ENCODE data around the gene SAPCD2. TPM values are rescaled to one million over a fixed set of nuclear protein-coding genes. Genes with fewer than 3 reads are reported as not detected.

The SAPCD2 gene
- total RNA-seq, 1 experiment from 2014 or later, result 29.8 TPM

- H4K5ac ChIP-seq (ENCODE audit: insufficient read length, low read depth, low read length), result no peak overlapping the region
- no peak overlapping the region for H3K14ac ChIP-seq (ENCODE audit: insufficient read depth, low read length)
- no peaks in the 10 kb centered on the region for H3K9me3 ChIP-seq (ENCODE audit: control insufficient read depth, low read depth, low read length)
- no peak overlapping the region for H2AK5ac ChIP-seq (ENCODE audit: insufficient read length, low read length)
- no peak overlapping the region for H3K56ac ChIP-seq (ENCODE audit: insufficient read length, low read depth, low read length)
- H3K4me1 Mint-ChIP-seq, result peaks cover 1 to 2% of the 10 kb centered on the region in 2 experiments
- H2BK15ac ChIP-seq (ENCODE audit: low read depth, low read length), result no peak overlapping the region
- H3K23me2 ChIP-seq (ENCODE audit: insufficient read length, low read depth, low read length, poor library complexity, severe bottlenecking), result no peaks in the 10 kb centered on the region
- H2BK12ac ChIP-seq (ENCODE audit: insufficient read length, low read depth, low read length), result no peak overlapping the region
- TF ChIP-seq, protein P1, sequence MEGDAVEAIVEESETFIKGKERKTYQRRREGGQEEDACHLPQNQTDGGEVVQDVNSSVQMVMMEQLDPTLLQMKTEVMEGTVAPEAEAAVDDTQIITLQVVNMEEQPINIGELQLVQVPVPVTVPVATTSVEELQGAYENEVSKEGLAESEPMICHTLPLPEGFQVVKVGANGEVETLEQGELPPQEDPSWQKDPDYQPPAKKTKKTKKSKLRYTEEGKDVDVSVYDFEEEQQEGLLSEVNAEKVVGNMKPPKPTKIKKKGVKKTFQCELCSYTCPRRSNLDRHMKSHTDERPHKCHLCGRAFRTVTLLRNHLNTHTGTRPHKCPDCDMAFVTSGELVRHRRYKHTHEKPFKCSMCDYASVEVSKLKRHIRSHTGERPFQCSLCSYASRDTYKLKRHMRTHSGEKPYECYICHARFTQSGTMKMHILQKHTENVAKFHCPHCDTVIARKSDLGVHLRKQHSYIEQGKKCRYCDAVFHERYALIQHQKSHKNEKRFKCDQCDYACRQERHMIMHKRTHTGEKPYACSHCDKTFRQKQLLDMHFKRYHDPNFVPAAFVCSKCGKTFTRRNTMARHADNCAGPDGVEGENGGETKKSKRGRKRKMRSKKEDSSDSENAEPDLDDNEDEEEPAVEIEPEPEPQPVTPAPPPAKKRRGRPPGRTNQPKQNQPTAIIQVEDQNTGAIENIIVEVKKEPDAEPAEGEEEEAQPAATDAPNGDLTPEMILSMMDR (conservative IDR thresholded peaks at IDR 0.05), result no peak
- H3T11ph ChIP-seq (ENCODE audit: low read length), result no peak overlapping the region
- no peak overlapping the region for H3K4ac ChIP-seq (ENCODE audit: low read depth, low read length)
- no peaks in the 10 kb centered on the region for H3K27me3 ChIP-seq (ENCODE audit: insufficient read depth, low read length)
- no peak overlapping the region for H3K27ac ChIP-seq (ENCODE audit: insufficient read length, low read depth, low read length)
- H2BK20ac ChIP-seq (ENCODE audit: low read depth, low read length, poor library complexity, severe bottlenecking), result no peak overlapping the region
- H3K79me1 ChIP-seq (ENCODE audit: insufficient read depth, low read depth, low read length, poor library complexity, severe bottlenecking), result no peaks in the 10 kb centered on the region
- no peak overlapping the region for H2BK120ac ChIP-seq (ENCODE audit: low read depth, low read length, poor library complexity, severe bottlenecking)
- H2BK5ac ChIP-seq (ENCODE audit: insufficient read length, low read length), result no peak overlapping the region
- peaks cover 0 to 14% (median 5%) of the 10 kb centered on the region in 3 experiments; a peak in 5 of 7 replicates for H3K36me3 Mint-ChIP-seq (ENCODE audit: insufficient read depth in 1 of 3, low read depth in 3 of 3)
- no peak overlapping the region for H3K9ac ChIP-seq (ENCODE audit: extremely low read depth, insufficient read length, low read length)
- H4K8ac ChIP-seq (replicated peaks; ENCODE audit: insufficient read length, low read depth, low read length), result no peak overlapping the region
- no peaks in the 10 kb centered on the region for H4K20me1 ChIP-seq (ENCODE audit: control insufficient read depth, insufficient read depth, insufficient read length)
- H3K4me3 Mint-ChIP-seq, result no peak overlapping the region
- no peak overlapping the region for H4K91ac ChIP-seq (ENCODE audit: insufficient read length, low read depth, low read length)
- no peak overlapping the region for H3K23ac ChIP-seq (ENCODE audit: insufficient read length, low read depth, low read length)
- H3K27ac Mint-ChIP-seq, result no peak overlapping the region
- no peak for DNase-seq
- H3K4me1 ChIP-seq (ENCODE audit: insufficient read depth, low read length), result no peaks in the 10 kb centered on the region
- no peak overlapping the region for H3K4me2 ChIP-seq (ENCODE audit: insufficient read depth, insufficient read length, low read length)
- peaks cover under 1% of the 10 kb centered on the region; the same call in 1 of the 2 replicates for H3K79me2 ChIP-seq (ENCODE audit: insufficient read depth, low read length)
- peaks cover 5% of the 10 kb centered on the region for H3K27me3 Mint-ChIP-seq (ENCODE audit: low read depth)
- H2AFZ ChIP-seq (ENCODE audit: low read length), result no peak overlapping the region
- no CpG with 5 or more reads among the region's 32 CpGs for WGBS (ENCODE audit: extremely low coverage, insufficient read length, low lambda C conversion rate)
- H3K18ac ChIP-seq (ENCODE audit: insufficient read length, low read depth, low read length), result no peak overlapping the region
- H3K9me3 Mint-ChIP-seq, result no peaks in the 10 kb centered on the region
Measured at GRCh38 chr9:137039611-137040366, 30.6 kb downstream of the SAPCD2 start.

All from H9 (cell line).